GM12878 (cell line): Measurements from ENCODE around the gene ABCA7. TPM values are rescaled to one million over a fixed set of nuclear protein-coding genes. Genes with fewer than 3 reads are reported as not detected.

Experiments used
- ATAC-seq: fragments of 200-7000 bp; cut with Tn5 transposase; 3 replicates; pipeline ENCODE4 v1.9.1; 2020; ENCODE audit warnings: mild to moderate bottlenecking, moderate library complexity
- BruUV-seq: library from RNA; stranded (reverse); fragments of 400-500 nt; replicated peaks from 2 replicates; lab custom pipeline; 2021; lab: Mats Ljungman, UMichigan
- CTCF ChIA-PET: fragments of 300-600 bp; sonication (Branson Sonifier 250); formaldehyde crosslinking; extraction: SDS; loops from one replicate; lab custom pipeline; 2021; ENCODE audit warnings: inconsistent platforms; lab: Yijun Ruan, JAX
- POLR2A ChIA-PET: fragments of 350-600 bp; formaldehyde crosslinking; extraction: SDS; loops from one replicate; lab custom pipeline; 2021; ENCODE audit warnings: inconsistent platforms; lab: Charles Lee
- RAD21 ChIA-PET: fragments of 300-600 bp; sonication (Branson Sonifier 250); formaldehyde crosslinking; loops from one replicate; lab custom pipeline; 2023; ENCODE audit warnings: antibody characterized with exemption; ENCODE audit not compliant: unreplicated experiment; lab: Charles Lee
- SMC1A ChIA-PET: fragments of 300-600 bp; sonication (Branson Sonifier 250); formaldehyde crosslinking; loops from one replicate; lab custom pipeline; 2023; ENCODE audit not compliant: unreplicated experiment, uncharacterized antibody; lab: Charles Lee
- DNase-seq: peaks from one replicate; pipeline ENCODE4 v3.0.0-alpha.2; 2011; ENCODE audit warnings: low read depth, low spot score
- FAIRE-seq: peaks from 3 replicates; lab custom pipeline; 2011; peaks lifted over from hg19 to GRCh38; lab: Jason Lieb, UNC
- H2AFZ ChIP-seq: 2 replicates; pipeline ENCODE4 v1.6.0; 2011; ENCODE audit warnings: low read depth, low read length, control low read depth; ENCODE audit not compliant: control insufficient read depth
- H3K27ac ChIP-seq: 2 replicates; pipeline ENCODE4 v1.5.1; 2011; ENCODE audit warnings: control low read depth; ENCODE audit not compliant: control insufficient read depth, insufficient read depth
- H3K27me3 ChIP-seq, 2 experiments: replicated peaks in 1 of 2; 2 replicates each; pipeline versions ENCODE4 v1.6.0 to v1.6.1; 2011; ENCODE audit warnings: low read length in 1 of 2; ENCODE audit not compliant: control insufficient read depth in 2 of 2, insufficient read depth in 2 of 2
- H3K36me3 ChIP-seq, 2 experiments: 2 replicates each; pipeline ENCODE4 v1.5.1; 2011; ENCODE audit warnings: low read length in 1 of 2; ENCODE audit not compliant: control insufficient read depth in 2 of 2, insufficient read depth in 2 of 2
- H3K4me1 ChIP-seq: 2 replicates; pipeline ENCODE4 v1.6.1; 2011; ENCODE audit warnings: mild to moderate bottlenecking, low read length, moderate library complexity, mixed read lengths; ENCODE audit not compliant: control insufficient read depth, insufficient read depth
- H3K4me2 ChIP-seq: 2 replicates; pipeline ENCODE4 v1.6.0; 2011; ENCODE audit warnings: control low read depth; ENCODE audit not compliant: control insufficient read depth, insufficient read depth
- H3K4me3 ChIP-seq: fragments of 200-600 bp; sonication (generic); 2 replicates; pipeline ENCODE4 v1.5.1; 2016
- H3K79me2 ChIP-seq: 2 replicates; pipeline ENCODE4 v1.6.0; 2011; ENCODE audit warnings: low read length; ENCODE audit not compliant: control insufficient read depth, insufficient read depth
- H3K9ac ChIP-seq: 2 replicates; pipeline ENCODE4 v1.8.0; 2011; ENCODE audit warnings: low read length, control low read depth, mixed read lengths; ENCODE audit not compliant: control insufficient read depth, insufficient read depth
- H3K9me3 ChIP-seq: replicated peaks from 3 replicates; pipeline ENCODE4 v1.5.1; 2011; ENCODE audit warnings: mild to moderate bottlenecking, low read length; ENCODE audit not compliant: control insufficient read depth, insufficient read depth
- H4K20me1 ChIP-seq: 2 replicates; pipeline ENCODE4 v1.6.0; 2011; ENCODE audit not compliant: control insufficient read depth, insufficient read depth
- ESRRA ChIP-seq: IDR thresholded peaks from 2 replicates; pipeline ENCODE4 v1.6.1; 2012; ENCODE audit warnings: mild to moderate bottlenecking, low read length, improper control_type of control experiment
- POLR2A ChIP-seq: IDR thresholded peaks from 2 replicates; pipeline ENCODE4 v1.6.1; 2011; ENCODE audit warnings: low read depth, mild to moderate bottlenecking, low read length
- TAF1 ChIP-seq: IDR thresholded peaks from 2 replicates; pipeline ENCODE4 v1.6.1; 2011; ENCODE audit warnings: mild to moderate bottlenecking, low read depth, low read length, borderline replicate concordance
- WGBS: methylation state at CpG from one replicate; pipeline ENCODE4 v1.1.6; 2016; ENCODE audit warnings: low lambda C conversion rate; ENCODE audit not compliant: insufficient replicate concordance, insufficient coverage; ENCODE audit errors: missing lambda C conversion rate; 5-methylcytosine and 5-hydroxymethylcytosine counted together
- in situ Hi-C: fragments of 300-500 bp; cut with MboI; formaldehyde crosslinking; loops from 9 replicates; pipeline ENCODE4 v1.14.3; 2018; ENCODE audit warnings: mixed read lengths
- intact Hi-C: fragments of 100-400 bp; cut with micrococcal nuclease; formaldehyde crosslinking; loops from one replicate; pipeline ENCODE4 v1.14.2; 2022; ENCODE audit not compliant: unreplicated experiment
- polyA plus RNA-seq, 11 experiments: library from polyadenylated mRNA; depleted of rRNA in 4 of 11; unstranded in 6 of 11; stranded (reverse) in 5 of 11; fragments of >200 nt; fragmentation: Nextera tagmentation in 4 of 11; fragmentation: Illumina TruSeq in 1 of 11; extraction: Ambion mirVana in 4 of 11; extraction: Trizol in 1 of 11; gene quantifications; 1 replicate in 1 of 11; 2 replicates in 10 of 11; pipeline versions ENCODE4 v1.2.1 to v1.2.3, GENCODE V29; 2011 to 2016; ENCODE audit warnings: inconsistent platforms in 2 of 11, missing spikeins in 2 of 11, low read depth in 1 of 11
- total RNA-seq, 4 experiments: library from RNA; depleted of rRNA in 3 of 4; stranded (reverse); fragments of >200 nt in 3 of 4; fragmentation: Illumina TruSeq in 1 of 4; extraction: Trizol in 1 of 4; gene quantifications; 2 replicates each; pipeline versions ENCODE4 v1.2.1 to v1.2.3, GENCODE V29; 2013 to 2021

The ABCA7 gene
- total and polyA plus RNA-seq, 10 of the 15 experiments (the other 5 are each of a cell fraction or from before 2014, with no cell fraction given) = 1.0 to 49.5 (median 14.8) TPM

DNA sequence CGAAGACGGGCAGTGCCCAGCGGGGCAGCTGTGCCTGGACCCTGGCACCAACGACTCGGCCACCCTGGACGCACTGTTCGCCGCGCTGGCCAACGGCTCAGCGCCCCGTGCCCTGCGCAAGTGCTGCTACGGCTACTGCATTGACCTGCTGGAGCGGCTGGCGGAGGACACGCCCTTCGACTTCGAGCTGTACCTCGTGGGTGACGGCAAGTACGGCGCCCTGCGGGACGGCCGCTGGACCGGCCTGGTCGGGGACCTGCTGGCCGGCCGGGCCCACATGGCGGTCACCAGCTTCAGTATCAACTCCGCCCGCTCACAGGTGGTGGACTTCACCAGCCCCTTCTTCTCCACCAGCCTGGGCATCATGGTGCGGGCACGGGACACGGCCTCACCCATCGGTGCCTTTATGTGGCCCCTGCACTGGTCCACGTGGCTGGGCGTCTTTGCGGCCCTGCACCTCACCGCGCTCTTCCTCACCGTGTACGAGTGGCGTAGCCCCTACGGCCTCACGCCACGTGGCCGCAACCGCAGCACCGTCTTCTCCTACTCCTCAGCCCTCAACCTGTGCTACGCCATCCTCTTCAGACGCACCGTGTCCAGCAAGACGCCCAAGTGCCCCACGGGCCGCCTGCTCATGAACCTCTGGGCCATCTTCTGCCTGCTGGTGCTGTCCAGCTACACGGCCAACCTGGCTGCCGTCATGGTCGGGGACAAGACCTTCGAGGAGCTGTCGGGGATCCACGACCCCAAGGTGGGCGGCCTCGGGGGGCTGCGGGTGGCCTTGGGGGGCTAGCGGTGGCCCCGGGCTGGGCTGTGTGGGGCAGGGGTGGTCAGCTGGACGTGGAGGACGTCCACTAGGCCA is 34.9 kb upstream of the ABCA7 start:
- Histone ChIP-seq H3K4me1 (no peaks in the 10 kb centered on the region), H3K9ac (no peak overlapping the region), H3K4me3 (no peak overlapping the region), H3K36me3 (peaks cover 0 to 6% of the 10 kb centered on the region in 2 experiments; a peak in 3 of 4 replicates), H4K20me1 (no peaks in the 10 kb centered on the region), H3K27me3 (peaks cover 3 to 5% of the 10 kb centered on the region in 2 experiments; a peak in 3 of 4 replicates), H3K79me2 (no peaks in the 10 kb centered on the region), H2AFZ (no peak overlapping the region), H3K4me2 (no peak overlapping the region), H3K9me3 (no peaks in the 10 kb centered on the region), H3K27ac (no peak overlapping the region)
- DNase-seq = no peak
- no TSS peak for BruUV-seq
- ChIA-PET RAD21 (no interaction called here), CTCF (no interaction called here), SMC1A (no interaction called here), POLR2A (interaction anchor here (0.6 kb wide), 1 partner anchor 90 kb away, joined by 5 read pairs; no protein-coding TSS in a partner anchor)
- no peak for FAIRE-seq
- 93% methylated on average over 65 of the region's 70 CpGs for WGBS
- in situ Hi-C loops = no loop called here
- intact Hi-C loops = no loop called here
- TF ChIP-seq POLR2A (0 out of 2 replicates have a peak, but pooled peaks have one; percentile 18), ESRRA (no peak)
- ATAC-seq = no peak

DNA sequence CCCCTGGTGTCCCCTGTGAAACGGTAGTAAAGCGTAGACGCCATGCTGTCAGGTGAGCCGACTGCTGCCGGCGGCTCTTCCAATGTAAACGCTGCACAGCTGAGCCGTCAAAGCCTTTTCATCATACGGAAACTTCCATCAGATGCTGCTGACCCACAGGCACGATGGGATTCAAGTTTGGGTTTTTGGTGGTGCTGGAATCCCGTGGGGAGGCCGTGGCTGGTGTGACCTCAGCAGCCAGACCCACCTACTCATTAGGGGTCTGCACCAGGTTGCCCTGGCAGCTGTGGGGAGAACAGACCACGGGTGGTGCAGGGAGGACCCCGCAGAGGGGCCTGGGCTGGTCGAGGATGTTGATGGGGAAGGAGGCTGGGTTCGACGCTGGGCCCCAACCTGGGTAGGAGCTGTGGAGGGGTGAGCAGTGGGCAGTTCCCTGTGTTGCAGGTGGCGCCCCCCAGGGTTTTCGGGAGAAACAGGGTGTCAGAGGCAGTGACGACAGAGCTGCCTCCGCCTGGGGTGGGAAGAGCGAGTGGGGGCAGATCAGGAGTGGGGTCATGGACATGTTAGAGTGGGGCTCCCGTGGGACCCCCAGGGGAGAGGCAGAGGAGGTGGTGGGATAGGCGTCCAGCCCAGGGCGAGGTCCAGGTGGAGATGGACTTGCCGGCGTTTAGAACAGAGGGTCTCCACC is 33.1 kb upstream of the ABCA7 start:
- WGBS = 81% methylated on average over 27 of the region's 27 CpGs
- H4K20me1 ChIP-seq = no peaks in the 10 kb centered on the region
- FAIRE-seq = no peak
- ChIA-PET RAD21 (no interaction called here), SMC1A (no interaction called here), CTCF (no interaction called here), POLR2A (no interaction called here)
- no peaks in the 10 kb centered on the region for H3K79me2 ChIP-seq
- H3K36me3 ChIP-seq = peaks cover 0 to 15% of the 10 kb centered on the region in 2 experiments; a peak in 3 of 4 replicates
- in situ Hi-C loops (no loop called here), intact Hi-C loops (no loop called here)
- H3K4me2 ChIP-seq = no peak overlapping the region
- no peak overlapping the region for H3K9ac ChIP-seq
- H3K27me3 ChIP-seq = no peaks in the 10 kb centered on the region
- no peaks in the 10 kb centered on the region for H3K4me1 ChIP-seq
- H3K4me3 ChIP-seq = no peak overlapping the region
- TF ChIP-seq POLR2A (0 out of 2 replicates have a peak, but pooled peaks have one; percentile 18), TAF1 (no peak)
- BruUV-seq = no TSS peak
- no peak for ATAC-seq
- no peak for DNase-seq
- no peak overlapping the region for H3K27ac ChIP-seq
- H2AFZ ChIP-seq = no peak overlapping the region
- H3K9me3 ChIP-seq = no peaks in the 10 kb centered on the region
